GM18951 (cell line): Measurements from ENCODE around the gene CLUH.
"Not testable (repeated sequence)": the region's sequence is repeated elsewhere in the genome, so short reads cannot be mapped to it uniquely, and the experiment has no call there.

Experiments
- POLR2A ChIP-seq: IDR thresholded peaks from 4 replicates; pipeline ENCODE4 v1.6.1; 2011; ENCODE audit warnings: mild to moderate bottlenecking; ENCODE audit not compliant: insufficient read length, insufficient read depth; ENCODE audit errors: extremely low read depth
- in situ Hi-C: fragments of 300-500 bp; cut with MboI; formaldehyde crosslinking; loops from one replicate; pipeline ENCODE4 v1.12.0; 2022; ENCODE audit warnings: low sequenced_read_pairs, mixed read lengths, inconsistent platforms; ENCODE audit not compliant: unreplicated experiment

Gene CLUH

DNA sequence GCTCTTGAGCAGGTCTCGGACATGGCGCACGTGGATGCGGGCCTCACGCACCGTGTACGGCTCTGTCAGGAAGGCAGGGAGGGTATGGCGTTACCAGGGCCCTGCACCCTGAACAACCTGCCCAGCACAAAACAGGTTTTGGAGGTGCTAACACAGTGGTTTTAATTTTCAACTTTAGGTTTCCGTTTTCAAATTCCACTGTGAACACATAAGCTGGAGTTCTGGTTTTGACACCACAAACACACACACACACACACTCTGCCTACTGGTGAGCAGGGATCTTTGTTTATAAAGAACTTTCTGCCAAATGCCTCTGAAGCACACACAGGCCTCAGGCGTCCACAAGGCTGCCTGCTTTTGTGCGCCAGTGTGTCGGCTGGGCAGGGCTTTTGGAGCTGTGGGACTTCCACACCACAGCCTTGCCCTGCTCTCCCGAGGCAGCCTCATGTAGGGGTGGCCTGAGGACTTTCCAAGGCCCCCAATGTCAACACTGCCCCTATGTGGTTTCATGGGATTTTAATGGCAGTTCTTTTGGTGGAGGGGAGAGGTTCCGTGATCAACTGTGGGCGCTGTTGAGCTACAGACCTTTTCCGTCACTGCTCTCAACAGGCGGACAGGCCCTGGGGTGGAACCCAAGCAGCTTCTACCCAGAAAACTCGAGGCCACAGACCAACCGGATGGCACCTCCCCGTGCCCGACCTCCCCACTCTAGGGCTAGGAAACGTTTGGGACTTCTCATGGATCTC is 9.4 kb downstream of the CLUH start:
- in situ Hi-C loops = no loop called here
- no peak for TF ChIP-seq POLR2A

DNA sequence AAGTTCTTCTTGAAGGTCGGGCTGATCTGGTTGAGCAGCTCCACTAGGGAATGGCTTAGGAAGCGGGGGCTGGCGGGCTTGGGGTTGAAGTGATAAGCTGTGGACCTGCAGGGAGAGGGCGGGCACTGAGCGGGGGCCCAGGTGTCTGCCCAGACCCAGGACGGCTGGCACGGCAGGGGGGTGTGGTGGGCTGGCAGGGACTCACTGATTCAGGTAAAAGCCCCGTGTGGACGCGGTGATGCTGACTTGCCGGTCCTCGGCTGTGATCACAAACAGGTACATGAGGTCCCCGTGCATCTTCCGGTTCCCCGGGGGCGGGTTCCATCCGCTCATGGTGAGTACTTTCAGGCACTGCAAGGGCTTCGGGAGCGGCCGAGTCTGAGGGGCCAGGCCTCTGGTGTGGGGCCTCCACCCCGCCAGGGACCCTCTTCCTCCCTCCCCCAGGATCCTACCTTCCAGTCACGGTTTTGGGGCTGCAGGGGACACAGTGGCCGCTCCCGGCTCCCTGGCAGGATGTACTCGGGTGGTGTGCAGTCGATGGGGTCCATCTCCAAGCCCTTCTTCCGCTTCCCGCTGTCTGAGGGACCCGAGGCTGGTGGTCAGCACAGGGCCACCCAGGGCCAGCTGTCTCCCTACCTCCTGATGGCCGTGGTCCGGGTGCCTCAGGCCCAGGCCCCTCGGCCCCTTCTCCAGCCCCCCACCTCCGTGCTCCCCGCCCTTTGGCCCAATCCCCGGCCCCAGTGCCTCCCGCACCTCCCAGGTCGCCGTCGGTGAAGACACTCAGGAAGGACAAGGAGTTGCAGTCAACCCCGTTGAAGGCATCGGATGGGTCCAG is 10.2 kb downstream of the CLUH start:
- in situ Hi-C loops = no loop called here
- TF ChIP-seq POLR2A = peak; percentile 2

DNA sequence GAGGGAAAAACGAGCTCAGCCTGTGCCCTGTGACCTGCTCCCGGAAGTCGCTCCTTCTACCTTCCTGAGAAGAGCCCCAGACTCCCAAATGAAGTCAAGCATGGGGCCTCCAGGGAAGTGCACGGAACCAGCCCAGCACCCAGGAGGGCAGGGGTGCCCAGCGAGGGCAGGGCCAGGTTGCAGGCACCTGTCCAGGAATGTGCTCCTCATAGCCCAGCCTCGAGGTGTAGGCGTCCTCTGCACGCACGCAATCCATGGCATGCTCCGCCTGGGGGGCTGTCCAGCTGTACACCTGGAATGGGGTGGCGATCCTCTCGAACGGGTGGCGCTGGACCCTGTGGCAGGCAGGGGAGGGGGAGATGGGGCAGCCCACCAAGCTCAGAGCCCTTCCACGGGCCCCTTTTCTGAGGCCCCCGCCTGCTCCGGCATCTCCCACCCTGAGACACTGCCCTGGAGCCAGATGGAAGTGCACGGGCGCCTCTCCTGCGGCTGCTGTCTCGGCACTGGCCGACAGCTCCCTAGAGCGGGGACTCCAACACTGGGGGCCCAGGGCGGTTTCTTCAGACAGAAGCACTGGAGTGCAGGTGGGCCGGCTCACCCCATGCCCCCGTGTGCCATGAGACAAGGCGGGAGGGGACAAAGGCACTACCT is 10.9 kb downstream of the CLUH start:
- peak; percentile 6 for TF ChIP-seq POLR2A
- in situ Hi-C loops = no loop called here

DNA sequence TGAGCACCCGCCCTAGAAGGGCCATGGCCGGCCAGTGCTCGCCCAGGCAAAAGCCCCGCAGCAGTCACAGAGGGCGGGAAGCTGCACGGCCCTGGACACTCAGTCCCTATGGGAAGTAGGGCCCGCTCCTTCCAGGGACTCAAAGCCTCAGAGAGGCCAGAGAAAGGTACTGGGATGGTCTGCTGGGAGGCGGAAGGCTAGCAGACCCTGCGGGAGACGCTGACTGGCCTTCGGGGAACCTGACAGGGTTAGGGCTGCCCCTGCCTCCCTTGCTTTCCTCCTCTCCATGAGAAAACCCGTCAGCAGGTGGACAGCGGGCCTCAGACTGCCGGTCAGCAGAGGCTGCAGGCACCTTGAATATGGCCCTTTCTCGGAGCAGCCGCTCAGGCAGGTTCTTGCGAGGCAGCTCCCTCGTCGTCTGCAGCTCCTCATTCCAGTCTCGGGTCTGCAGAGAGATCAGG is 11.5 kb downstream of the CLUH start:
- in situ Hi-C loops = no loop called here
- TF ChIP-seq POLR2A = no peak

DNA sequence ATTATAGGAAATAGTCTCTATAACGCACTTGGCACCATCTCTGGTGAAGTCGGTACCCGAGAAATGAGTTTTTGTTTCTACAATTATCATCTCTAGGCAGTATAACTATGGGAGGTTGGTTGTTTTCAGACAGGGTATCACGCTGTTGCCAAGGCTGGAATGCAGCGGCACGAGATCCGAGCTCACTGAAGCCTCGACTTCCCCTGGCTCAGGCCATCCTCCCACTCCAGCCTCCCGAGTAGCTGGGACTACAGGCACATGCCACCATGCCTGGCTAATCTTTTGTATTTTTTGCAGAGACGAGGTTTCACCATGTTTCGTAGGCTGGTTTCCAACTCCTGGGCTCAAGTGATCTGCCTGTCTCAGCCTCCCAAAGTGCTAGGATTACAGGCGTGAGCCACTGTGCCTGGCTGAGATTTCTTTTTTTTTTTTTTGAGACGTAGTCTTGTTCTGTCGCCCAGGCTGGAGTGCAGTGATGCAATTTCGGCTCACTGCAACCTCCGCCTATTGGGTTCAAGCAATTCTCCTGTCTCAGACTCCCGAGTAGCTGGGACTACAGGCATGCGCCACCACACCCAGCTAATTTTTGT is 12.3 kb downstream of the CLUH start:
- in situ Hi-C loops = not testable (repeated sequence)

DNA sequence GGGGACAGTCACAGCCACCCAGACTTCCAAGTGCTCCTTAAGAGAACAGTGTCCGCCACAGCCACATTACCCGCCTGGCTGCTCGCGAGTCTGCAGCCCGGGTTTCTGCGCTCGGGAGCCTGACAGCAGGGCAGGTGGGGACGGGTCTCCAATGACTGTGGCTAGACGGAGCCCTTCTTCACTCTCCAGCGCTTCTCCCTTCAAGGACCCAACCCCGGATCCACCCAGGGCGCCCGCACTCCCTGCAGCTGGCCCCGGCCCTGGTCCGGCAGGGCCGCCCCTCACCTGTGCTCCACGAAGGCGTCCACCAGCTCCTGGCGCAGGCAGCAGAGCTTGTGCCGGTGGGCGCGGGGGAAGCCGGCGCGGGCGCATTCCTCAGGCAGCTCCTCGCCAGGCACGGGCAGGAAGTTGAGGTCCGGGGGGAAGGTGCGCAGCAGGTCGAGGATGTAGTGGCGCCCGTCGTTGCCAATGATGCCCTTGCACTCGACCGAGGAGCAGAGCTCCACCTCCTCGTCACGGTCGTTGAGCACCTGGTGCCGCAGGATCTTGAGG is 13.9 kb downstream of the CLUH start:
- in situ Hi-C loops = no loop called here
- TF ChIP-seq POLR2A = no peak

DNA sequence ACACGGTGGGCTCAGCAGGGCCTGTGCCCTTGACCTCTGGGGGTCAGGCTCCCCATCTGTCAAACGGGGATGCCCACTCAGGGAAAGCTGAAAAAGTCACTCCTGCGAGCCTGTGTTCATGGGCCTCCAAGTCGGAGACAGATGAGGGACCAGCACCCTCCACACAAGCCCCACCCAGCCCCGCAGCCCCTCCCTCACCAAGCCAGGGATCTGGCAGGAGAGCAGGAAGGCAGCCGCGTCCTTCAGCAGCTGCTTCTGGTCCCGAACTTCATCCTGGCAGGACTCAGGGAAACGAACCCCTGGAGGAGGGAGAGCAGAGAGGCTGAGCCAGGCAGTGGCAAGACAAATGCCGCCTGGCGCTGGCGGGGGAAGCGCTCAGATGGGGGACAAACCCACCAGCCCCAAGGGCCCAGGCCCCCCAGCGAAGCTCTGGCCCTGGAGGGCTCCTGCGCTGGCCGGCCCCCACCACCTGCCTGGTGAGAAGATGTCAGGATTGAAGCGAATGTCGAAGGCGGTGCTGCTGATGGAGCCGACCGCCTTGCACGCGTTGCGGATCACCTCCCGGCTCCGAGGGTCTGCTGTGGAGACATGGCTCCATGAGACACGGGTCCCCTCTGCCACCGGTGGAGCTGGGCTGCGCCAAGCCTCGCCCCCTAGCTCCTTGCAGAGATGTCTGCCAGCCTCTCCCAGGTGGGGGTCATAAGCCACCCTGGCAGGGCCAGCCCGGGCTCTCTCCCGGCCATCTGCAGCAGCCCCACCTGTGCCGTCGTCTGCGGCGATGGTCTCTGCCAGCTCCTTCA is 15.4 kb downstream of the CLUH start:
- in situ Hi-C loops = no loop called here

DNA sequence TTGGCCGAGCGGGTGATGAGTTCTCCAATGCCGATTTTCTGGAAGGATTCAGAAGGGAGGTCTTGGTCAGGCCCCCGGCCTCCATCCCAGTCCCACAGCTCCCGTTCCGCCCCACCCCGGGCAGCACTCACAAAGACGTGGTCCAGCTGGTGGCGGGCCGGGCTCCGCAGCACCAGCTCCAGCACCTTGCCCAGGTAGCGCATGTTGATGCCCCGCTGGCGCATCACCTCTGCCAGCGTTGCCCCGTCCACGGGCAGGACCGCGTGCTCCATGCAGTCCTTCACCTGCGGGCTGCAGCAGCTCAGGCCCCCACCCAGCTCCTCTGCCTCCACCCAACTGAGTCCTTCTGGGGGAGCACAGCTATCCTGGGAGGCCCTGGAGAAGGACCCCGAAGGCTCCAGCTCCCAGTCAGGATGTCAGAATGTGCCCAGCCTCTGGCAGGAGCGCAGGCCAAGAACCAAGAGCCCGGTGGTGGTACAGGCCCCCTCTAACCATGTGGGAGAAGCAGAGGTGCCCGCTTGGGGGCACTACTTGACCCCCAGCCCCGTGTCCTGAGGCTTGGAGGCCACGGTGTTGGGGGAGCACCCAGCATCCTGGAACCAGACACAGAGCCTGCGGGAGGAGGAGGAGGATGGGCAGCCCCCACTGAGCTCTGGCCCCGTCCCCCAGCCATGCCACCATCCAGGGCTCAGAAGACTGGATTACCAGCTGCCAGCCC is 16.2 kb downstream of the CLUH start:
- in situ Hi-C loops = no loop called here
- no peak for TF ChIP-seq POLR2A

More for the DNA sequence above, 15.4 kb downstream of the CLUH start:
- no peak for TF ChIP-seq POLR2A

DNA sequence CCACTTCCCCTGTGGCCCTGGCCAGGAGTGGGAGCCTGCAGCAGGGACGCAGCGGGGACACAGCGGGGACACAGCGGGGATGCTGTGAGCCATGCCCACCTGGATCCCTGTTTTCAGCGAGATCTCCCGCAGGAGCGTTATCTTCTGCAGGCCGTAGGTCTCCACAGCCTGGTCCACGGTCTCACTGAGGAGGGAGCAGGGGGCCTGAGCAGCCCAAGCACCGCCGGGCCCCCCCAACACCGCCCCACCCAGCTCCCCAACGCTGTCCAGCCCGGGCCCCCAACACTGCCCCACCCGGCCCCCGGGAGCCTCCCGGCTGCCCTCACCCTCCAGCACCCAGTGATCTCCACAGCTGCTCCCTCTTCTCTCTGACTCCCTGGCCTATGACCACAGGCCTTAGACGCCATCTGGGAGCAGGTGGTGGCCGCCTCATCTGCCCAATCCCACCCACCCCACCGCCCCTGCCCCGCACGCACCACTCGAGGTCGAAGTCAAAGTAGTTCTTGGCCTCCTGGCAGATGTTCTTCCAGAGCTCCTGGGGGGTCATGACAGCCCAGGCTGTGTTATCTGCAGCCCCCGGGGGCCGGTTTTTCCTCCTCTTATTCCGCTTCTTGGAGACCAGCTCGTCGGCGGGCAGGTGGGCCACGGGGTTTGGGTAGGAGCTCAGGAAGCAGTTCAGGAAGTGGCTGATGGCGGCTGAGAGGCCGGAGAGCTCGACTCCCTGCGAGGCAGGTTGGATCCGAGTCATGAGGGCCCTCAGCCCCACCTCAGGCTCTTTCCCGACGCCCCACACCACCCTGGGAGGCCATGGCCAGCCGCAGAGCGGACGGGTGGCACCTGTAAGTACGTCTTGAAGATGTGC is 17.0 kb downstream of the CLUH start:
- TF ChIP-seq POLR2A = no peak
- in situ Hi-C loops = no loop called here

DNA sequence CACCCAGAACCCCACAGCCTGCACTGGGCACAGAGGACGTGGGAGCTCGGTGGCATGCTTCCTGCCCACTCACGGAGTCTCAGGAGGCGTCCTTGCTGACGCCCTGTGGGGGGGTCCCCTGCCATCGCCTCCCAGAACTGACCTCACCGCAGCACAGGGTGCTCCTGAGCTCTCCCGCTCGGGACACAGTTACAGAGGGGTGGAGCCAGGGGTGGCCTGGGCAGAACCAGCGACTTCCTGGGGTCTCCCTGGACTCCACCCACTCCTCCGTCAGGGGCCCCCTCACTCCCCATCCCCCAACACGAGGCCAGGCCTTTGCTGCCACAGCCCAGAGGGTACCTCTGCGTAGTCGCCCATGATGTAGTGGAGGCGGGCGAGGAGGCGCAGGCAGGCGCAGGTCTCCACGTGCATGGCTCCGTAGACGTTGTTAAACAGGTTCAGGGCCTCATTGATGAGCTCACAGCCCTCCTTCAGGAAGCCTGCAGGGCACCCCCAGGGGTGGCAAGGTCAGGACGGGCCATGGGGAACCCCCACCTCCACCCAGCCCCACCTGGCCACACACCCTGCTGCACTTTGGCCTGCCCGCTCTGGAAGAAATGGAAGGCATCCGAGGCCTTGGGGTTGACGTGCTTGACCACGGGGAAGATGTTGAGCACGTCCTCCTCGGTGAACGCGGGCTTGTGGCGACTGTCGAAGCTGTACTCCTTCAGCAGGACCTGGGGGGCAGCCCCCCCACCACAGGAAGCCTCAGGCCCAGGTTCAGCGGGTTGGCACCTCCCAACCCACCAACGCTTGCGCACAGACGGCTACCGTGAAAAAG is 17.8 kb downstream of the CLUH start:
- no peak for TF ChIP-seq POLR2A
- in situ Hi-C loops = no loop called here
